Stimulated activated CD8-positive, alpha-beta memory T cell treated with anti-CD3 and anti-CD28 coated beads, Interleukin-4, amount 100 ng/mL, for 24 hours (primary cell): ENCODE measurements around the gene FOLH1.
"Not testable (repeated sequence)": the region's sequence is repeated elsewhere in the genome, so short reads cannot be mapped to it uniquely, and the experiment has no call there.

Experiments
- DNase-seq: peaks from one replicate; pipeline ENCODE4 v3.0.0-alpha.2; 2020; ENCODE audit warnings: low read depth

Gene FOLH1

DNA sequence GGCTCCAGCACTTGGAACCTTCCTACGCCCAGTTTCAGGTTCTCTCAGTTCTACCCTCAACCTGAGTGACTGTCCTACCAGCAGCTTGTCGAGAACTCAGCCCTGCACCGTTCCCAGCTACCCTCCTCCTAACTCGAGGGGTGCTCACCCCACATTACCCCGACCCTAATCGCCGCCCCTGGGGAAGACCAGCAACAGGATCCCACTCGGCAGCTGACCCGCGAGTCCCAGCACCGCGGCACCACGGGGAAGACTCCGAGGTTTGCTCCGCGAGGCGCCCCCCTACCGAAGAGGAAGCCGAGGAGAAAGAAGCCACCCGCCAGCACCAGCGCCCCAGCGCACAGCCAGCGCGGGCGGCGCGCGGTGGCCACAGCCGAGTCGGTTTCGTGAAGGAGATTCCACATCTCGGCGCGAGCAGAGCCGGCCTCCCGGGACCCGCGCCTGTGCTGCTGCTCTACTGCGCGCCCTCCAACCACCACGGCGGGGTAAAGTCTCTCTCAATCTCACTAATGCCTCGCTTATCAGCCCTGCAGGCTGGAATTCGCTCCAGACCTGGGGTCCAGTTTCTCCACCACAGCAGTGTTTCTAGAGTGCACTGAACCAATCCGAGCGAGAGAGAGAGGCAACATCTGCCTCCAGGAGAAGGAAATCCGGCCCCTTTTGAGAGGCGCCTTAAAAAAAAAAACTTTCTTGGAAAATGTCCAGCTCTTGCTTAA lies at the start of gene FOLH1:
FOLH1 (minus strand) TSS at position 597 of the 716 bp plus-strand sequence; CDS start at position 404, 193 bp downstream.
- no peak for DNase-seq

GRCh38 chr11:49255148-49255547 lies 46.7 kb upstream of the FOLH1 start:
- not testable (repeated sequence) for DNase-seq

DNA sequence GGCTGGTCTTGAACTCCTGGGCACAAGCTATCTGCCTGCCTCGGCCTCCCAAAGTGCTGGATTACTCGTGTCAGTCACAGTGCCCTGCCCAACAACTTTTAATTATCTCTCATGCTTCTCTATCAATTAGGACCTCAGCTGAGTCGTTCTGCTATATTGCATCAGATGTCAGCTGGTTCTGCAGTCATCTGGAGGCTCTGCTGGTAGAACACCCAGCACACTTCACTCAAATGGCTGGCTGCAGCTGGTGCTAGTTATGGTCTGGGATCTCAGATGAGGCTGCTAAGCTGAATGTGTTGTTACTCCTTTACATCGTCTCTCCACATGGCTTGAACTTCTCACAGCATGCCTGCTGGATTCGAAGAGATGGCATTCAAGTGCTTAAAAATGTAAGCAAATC lies 42.8 kb upstream of the FOLH1 start:
- not testable (repeated sequence) for DNase-seq

DNA sequence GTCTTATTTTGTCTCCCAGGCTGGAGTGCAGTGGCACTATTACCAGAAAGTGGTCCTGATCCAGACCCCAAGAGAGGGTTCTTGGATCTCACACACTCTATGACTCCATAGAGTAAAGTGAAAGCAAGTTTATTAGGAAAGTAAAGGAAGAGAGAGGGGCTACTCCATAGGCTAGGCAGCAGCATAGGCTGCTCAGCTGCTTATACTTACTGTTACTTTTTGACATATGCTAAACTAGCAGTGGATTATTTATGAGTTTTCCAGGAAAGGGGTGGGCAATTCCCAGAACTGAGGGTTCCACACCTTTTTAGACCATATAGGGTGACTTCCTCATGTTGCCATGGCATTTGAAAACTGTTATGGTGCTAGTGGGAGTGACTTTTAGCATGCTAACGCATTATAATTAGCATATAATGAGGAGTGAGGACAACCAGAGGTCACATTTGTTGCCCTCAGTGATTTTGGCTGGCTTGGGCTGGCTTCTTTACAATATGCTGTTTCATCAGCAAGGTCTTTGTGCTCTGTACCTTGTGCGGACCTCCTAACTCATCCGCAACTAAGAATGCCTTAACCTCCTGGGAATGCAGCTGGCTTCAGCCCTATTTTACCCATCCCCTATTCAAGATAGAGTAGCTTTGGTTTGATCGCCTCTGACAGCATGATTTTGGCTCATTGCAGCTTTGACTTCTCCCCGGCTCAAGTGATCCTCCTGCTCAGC lies 42.2 kb upstream of the FOLH1 start:
- not testable (repeated sequence) for DNase-seq

DNA sequence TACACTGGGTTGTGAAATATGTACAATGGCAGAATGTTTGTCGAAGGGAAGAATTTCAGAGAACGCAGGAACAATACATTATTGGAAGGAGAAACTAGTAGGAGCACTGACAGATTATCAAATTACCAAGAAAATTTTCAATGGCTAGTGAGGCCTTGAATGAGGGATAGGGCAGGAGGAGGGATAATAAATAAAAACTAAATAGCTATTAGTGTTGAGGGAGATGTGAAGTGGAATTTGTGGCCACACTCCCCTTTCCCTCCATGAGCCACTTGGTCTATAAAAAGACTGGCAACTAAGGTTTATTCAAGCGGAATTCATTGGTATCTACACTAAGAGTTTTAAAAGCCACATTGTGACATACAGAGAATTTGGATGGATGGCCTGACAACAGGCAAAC lies 41.0 kb upstream of the FOLH1 start:
- not testable (repeated sequence) for DNase-seq

GRCh38 chr11:49233685-49234084 lies 25.3 kb upstream of the FOLH1 start:
- DNase-seq = not testable (repeated sequence)

GRCh38 chr11:49233019-49233418 lies 24.6 kb upstream of the FOLH1 start:
- not testable (repeated sequence) for DNase-seq

DNA sequence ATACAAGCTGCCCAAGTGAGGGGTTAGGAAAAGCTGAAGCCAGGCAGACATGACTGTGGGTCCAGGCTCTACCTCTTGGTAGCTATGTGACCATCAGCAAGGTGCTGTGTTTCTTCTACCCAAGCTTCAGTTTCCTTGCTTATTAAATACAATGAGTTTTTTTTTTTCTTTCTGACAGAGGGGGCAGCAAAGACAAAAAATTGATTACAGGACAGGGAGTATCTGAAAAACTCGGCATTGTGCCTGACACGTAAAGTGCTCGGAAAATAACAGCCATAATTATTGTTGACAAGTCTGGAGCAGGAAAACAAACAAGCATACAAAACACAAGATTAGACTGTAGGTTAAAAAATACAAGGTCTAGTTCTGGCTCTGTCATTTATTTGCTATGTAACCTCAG lies 23.3 kb upstream of the FOLH1 start:
- DNase-seq = not testable (repeated sequence)

- not testable (repeated sequence) for DNase-seq
Measured at GRCh38 chr11:49230534-49230933, 22.1 kb upstream of the FOLH1 start.

DNA sequence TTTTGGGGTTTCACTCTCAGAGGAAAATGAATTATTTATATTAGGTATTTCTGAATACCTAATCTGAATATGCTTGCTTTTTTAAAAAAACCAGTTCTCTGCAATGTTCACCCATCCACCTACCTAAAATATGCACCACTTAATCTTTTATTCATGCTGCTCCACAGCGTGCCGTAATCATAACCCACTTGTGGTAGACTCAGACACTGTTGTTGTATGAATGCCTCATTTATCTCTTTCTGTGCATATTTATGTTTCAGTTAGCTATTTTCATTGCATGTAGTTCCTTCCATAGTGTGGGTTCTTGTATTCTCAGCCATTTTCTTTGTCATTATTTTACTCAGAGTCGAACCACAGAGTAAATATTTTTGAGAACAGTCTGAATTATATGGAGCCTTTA lies 21.6 kb upstream of the FOLH1 start:
- DNase-seq = not testable (repeated sequence)

- DNase-seq = not testable (repeated sequence)
Measured at GRCh38 chr11:49229136-49229535, 20.7 kb upstream of the FOLH1 start.

DNA sequence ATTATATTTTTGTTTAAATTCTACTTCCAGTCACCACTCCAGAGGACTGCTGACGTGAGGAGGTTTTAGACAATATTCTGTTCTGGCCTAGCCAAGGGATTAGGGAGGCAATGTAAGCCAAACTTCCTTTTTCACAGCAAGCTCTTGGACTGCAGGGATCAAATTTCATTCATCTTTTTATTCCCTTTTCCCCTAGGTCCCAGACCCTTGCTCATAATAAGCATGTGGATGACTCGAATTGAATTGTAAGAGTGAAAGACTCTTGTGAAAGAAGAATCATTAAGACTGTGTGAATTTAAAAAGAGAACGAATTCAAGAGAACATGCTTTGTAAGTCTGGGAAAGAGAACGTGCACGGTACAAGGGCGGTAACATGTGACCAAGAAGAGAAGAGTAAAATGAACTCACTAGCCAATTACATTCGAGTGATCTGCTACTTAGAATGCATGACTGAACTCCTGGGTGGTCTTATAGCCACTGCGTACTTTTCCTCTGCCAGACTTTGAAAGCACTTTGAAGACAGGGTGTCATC lies 16.9 kb upstream of the FOLH1 start:
- DNase-seq = not testable (repeated sequence)

- no peak for DNase-seq
Measured at GRCh38 chr11:49221112-49221511, 12.7 kb upstream of the FOLH1 start.

DNA sequence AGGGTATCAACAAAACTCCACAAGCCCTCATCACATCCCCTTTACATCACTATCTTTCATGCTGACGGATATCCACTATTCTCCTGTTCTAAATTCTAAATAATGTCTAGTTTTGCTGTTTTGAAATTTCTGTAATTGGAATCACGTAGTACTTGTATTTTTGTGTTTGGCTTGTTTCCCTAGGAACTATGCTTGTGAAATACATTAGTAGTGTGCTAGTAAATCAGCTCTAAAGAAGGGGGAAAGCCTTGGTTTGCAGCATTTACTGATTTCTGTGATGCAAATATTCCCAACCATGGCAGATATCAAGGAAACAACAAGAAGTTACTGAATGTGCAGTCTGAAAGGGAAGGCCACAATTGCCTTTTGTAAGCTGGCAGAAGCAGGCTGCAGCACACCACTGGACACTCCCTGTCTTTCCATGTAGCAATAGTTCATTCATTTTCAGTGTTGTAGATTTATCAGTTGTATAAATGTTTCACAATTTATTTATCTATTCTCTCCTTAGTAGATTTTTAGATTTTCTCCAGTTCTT lies 4.7 kb upstream of the FOLH1 start:
- DNase-seq = no peak

DNA sequence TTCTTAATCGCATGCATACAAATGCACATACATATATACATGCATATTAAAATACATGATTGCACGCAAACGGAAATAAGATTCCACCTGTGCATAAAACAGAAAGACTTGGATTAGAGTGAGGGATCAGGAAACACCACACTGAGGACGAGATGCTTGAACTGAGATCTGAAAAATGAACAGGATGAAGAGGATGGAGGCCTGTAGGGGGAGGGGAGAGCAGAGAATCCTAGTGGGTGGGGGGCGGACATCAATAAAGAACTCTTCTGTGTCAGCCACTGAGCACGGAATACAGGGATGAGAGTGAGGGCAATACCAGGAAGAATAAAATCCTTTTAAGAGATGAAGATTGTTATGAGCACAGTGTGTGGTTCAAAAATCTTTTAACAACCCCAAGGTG lies 1.4 kb downstream of the FOLH1 start:
- DNase-seq = not testable (repeated sequence)

DNA sequence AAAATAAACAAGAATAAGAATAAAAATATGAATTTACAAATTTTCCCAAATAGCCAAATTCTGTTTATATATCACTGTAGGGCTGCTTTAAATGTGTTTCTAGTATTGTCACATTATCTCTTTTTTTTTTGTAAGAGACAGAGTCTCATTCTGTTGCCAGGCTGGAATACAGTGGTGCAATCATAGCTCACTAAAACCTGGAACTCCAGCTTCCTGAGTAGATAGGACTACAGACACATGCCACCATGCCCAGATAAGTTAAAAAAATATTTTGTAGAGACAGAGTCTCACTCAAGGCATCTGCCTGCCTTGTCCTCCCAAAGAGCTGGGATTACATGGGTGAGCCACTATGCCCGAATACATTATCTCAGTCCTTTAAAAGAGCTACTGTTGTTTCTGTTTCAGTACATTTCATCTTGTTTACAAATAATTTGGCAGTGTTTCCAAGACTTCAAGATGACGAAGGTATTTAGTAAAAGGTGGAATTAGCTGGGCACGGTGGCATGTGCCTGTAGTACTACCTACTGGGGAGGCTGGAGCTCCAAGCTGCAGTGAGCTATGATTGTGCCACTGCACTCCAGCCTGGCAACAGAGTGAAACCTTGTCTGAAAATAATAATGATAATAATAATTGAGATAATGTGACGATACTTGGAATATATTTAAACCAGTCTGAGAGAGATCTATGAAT lies 6.0 kb downstream of the FOLH1 start:
- no peak for DNase-seq

- DNase-seq = not testable (repeated sequence)
Measured at GRCh38 chr11:49196775-49197174, 11.6 kb downstream of the FOLH1 start.

DNA sequence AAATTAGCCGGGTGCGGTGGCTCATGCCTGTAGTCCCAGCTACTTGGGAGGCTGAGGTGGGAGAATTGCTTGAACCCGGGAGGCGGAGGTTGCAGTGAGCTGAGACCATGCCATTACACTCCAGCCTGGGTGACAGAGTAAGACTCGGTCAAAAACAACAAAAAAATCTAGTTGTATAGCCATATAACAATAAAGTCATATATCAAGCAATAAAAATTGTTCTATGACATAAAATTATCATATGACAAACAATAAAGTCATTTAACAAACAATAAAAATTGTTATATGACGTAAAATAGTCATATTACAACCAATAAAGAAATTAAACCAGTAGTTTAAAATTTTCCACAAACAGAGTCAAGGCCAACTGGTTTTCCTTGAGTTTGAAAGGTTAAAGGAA lies 12.4 kb downstream of the FOLH1 start:
- not testable (repeated sequence) for DNase-seq

DNA sequence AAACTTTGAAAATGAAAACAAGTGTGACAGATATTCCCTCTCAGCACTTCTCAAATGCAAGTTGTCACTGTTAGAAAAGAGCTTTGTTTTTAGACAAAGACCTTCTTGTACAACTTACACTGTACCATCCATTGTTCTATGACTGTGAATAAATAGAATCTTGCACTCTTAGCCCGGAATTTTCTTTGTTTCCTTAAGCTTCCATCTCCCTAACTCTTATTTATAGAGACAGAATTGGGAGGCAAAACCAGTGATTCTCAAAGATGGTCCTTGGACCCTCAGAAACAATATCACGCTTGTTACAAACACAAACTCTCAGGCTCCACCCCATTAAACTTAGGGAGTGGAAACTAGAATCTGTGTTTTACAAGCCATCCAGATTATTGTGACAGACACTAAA lies 18.1 kb downstream of the FOLH1 start:
- not testable (repeated sequence) for DNase-seq

DNA sequence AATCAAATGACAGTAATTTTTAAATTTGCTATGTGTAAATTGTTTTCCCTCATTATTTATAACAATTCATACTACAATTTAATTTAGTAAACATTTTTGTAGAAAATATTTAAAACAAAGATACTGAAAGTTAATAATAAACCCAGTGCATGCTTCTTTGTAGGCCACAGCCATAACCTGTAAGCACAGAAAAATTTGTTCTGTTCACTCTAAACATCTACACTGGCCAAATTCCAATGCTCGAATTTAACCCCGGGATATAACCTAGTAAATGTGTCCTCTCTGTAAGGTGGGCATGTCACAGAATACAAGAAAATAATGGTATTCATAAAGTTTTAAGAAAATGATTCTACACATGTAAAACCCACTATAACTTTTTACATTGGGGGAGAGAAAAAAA lies 22.2 kb downstream of the FOLH1 start:
- not testable (repeated sequence) for DNase-seq

GRCh38 chr11:49185597-49185996 lies 22.8 kb downstream of the FOLH1 start:
- DNase-seq = not testable (repeated sequence)

DNA sequence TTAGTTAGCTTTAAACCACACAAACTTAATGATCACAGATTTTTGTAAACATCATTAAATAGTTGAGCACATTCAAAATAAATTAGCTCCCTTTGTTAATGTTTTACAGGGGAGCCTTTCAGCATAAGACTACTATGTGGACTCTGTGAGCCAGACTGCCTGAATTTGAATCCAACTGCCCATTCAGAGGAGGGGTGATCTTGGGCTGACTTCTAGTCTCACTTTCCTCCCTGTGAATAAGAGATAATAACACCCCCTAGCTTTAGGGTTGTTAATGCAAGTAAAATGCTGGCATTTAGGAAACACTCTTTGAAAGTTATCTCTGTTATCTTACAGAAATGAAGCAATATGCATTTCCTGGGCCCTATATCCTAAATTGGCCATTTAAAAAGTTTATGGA lies 23.6 kb downstream of the FOLH1 start:
- DNase-seq = not testable (repeated sequence)
